HepG2 (cell line): Measurements from ENCODE around the gene PPM1E. TPM values are rescaled to one million over a fixed set of nuclear protein-coding genes. Genes with fewer than 3 reads are reported as not detected.

ENCODE experiments used
- EEA1 ChIP-seq: sonication (generic); formaldehyde crosslinking; IDR thresholded peaks from 2 replicates; pipeline ENCODE4 v1.5.1; 2020; ENCODE audit warnings: mild to moderate bottlenecking, missing genetic modification reagents, borderline replicate concordance
- ZBTB38 ChIP-seq: sonication (generic); formaldehyde crosslinking; IDR thresholded peaks from 2 replicates; pipeline ENCODE4 v1.5.1; 2020; ENCODE audit warnings: mild to moderate bottlenecking, missing genetic modification reagents
- polyA plus RNA-seq, 8 experiments: library from polyadenylated mRNA; depleted of rRNA in 3 of 8; stranded (reverse) in 7 of 8; unstranded in 1 of 8; fragments of >200 nt; fragmentation: Illumina TruSeq in 4 of 8; extraction: Trizol in 4 of 8; gene quantifications; 2 replicates each; pipeline versions ENCODE4 v1.2.1 to v1.2.3, GENCODE V29; 2011 to 2016; ENCODE audit warnings: low read depth in 4 of 8, missing spikeins in 1 of 8, mixed read lengths in 1 of 8; ENCODE audit not compliant: insufficient read depth in 1 of 8
- total RNA-seq, 5 experiments: library from RNA; depleted of rRNA; stranded (reverse); fragments of >200 nt; fragmentation: Illumina TruSeq; extraction: Trizol; gene quantifications; 2 replicates each; pipeline ENCODE4 v1.2.3, GENCODE V29; 2016; ENCODE audit warnings: low read depth in 1 of 5
- TF ChIP-seq, protein P1 (sequence below): sonication (generic); formaldehyde crosslinking; IDR thresholded peaks from 2 replicates; pipeline ENCODE4 v1.9.0; 2021; ENCODE audit warnings: mild to moderate bottlenecking, missing genetic modification reagents
- TF ChIP-seq, protein P2 (sequence below): sonication (generic); formaldehyde crosslinking; IDR thresholded peaks from 2 replicates; pipeline ENCODE4 v1.4.0; 2020; ENCODE audit warnings: missing genetic modification reagents
- TF ChIP-seq, protein P3 (sequence below): sonication (generic); formaldehyde crosslinking; conservative IDR thresholded peaks from 2 replicates; pipeline ENCODE4 v1.4.0; 2020; ENCODE audit warnings: missing genetic modification reagents

PPM1E gene
- total and polyA plus RNA-seq, 2 of the 13 experiments (the other 11 are each of a cell fraction or from before 2014, with no cell fraction given), result 0.15 TPM; not detected in 1

DNA sequence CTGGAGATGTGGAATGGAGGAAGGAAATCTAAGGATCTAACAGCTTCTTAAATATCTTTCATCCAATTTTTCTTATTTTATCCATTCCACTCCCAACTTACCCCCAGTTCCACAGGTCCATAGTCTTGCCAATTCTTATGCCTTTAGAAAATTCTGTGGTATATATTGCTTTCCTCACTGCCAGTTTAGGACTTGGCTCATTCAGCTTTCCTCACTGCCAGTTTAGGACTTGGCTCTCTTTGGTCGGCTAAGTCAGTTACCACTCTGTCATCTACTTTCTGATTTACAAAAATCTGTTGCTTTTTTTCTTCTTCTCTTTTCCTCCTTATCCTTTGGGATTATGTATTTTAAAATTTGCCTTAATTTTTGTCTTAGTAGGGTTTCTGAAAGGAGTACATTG is 128.5 kb downstream of the PPM1E start (continued):
- TF ChIP-seq, protein P1, sequence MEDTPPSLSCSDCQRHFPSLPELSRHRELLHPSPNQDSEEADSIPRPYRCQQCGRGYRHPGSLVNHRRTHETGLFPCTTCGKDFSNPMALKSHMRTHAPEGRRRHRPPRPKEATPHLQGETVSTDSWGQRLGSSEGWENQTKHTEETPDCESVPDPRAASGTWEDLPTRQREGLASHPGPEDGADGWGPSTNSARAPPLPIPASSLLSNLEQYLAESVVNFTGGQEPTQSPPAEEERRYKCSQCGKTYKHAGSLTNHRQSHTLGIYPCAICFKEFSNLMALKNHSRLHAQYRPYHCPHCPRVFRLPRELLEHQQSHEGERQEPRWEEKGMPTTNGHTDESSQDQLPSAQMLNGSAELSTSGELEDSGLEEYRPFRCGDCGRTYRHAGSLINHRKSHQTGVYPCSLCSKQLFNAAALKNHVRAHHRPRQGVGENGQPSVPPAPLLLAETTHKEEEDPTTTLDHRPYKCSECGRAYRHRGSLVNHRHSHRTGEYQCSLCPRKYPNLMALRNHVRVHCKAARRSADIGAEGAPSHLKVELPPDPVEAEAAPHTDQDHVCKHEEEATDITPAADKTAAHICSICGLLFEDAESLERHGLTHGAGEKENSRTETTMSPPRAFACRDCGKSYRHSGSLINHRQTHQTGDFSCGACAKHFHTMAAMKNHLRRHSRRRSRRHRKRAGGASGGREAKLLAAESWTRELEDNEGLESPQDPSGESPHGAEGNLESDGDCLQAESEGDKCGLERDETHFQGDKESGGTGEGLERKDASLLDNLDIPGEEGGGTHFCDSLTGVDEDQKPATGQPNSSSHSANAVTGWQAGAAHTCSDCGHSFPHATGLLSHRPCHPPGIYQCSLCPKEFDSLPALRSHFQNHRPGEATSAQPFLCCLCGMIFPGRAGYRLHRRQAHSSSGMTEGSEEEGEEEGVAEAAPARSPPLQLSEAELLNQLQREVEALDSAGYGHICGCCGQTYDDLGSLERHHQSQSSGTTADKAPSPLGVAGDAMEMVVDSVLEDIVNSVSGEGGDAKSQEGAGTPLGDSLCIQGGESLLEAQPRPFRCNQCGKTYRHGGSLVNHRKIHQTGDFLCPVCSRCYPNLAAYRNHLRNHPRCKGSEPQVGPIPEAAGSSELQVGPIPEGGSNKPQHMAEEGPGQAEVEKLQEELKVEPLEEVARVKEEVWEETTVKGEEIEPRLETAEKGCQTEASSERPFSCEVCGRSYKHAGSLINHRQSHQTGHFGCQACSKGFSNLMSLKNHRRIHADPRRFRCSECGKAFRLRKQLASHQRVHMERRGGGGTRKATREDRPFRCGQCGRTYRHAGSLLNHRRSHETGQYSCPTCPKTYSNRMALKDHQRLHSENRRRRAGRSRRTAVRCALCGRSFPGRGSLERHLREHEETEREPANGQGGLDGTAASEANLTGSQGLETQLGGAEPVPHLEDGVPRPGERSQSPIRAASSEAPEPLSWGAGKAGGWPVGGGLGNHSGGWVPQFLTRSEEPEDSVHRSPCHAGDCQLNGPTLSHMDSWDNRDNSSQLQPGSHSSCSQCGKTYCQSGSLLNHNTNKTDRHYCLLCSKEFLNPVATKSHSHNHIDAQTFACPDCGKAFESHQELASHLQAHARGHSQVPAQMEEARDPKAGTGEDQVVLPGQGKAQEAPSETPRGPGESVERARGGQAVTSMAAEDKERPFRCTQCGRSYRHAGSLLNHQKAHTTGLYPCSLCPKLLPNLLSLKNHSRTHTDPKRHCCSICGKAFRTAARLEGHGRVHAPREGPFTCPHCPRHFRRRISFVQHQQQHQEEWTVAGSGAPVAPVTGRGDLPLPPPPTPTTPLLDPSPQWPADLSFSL (CRISPR knock-in tag), result no peak
- TF ChIP-seq EEA1 (CRISPR knock-in tag) (no peak), ZBTB38 (CRISPR knock-in tag) (no peak)
- TF ChIP-seq, protein P2, sequence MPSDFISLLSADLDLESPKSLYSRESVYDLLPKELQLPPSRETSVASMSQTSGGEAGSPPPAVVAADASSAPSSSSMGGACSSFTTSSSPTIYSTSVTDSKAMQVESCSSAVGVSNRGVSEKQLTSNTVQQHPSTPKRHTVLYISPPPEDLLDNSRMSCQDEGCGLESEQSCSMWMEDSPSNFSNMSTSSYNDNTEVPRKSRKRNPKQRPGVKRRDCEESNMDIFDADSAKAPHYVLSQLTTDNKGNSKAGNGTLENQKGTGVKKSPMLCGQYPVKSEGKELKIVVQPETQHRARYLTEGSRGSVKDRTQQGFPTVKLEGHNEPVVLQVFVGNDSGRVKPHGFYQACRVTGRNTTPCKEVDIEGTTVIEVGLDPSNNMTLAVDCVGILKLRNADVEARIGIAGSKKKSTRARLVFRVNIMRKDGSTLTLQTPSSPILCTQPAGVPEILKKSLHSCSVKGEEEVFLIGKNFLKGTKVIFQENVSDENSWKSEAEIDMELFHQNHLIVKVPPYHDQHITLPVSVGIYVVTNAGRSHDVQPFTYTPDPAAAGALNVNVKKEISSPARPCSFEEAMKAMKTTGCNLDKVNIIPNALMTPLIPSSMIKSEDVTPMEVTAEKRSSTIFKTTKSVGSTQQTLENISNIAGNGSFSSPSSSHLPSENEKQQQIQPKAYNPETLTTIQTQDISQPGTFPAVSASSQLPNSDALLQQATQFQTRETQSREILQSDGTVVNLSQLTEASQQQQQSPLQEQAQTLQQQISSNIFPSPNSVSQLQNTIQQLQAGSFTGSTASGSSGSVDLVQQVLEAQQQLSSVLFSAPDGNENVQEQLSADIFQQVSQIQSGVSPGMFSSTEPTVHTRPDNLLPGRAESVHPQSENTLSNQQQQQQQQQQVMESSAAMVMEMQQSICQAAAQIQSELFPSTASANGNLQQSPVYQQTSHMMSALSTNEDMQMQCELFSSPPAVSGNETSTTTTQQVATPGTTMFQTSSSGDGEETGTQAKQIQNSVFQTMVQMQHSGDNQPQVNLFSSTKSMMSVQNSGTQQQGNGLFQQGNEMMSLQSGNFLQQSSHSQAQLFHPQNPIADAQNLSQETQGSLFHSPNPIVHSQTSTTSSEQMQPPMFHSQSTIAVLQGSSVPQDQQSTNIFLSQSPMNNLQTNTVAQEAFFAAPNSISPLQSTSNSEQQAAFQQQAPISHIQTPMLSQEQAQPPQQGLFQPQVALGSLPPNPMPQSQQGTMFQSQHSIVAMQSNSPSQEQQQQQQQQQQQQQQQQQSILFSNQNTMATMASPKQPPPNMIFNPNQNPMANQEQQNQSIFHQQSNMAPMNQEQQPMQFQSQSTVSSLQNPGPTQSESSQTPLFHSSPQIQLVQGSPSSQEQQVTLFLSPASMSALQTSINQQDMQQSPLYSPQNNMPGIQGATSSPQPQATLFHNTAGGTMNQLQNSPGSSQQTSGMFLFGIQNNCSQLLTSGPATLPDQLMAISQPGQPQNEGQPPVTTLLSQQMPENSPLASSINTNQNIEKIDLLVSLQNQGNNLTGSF (CRISPR knock-in tag), result no peak
- TF ChIP-seq, protein P3, sequence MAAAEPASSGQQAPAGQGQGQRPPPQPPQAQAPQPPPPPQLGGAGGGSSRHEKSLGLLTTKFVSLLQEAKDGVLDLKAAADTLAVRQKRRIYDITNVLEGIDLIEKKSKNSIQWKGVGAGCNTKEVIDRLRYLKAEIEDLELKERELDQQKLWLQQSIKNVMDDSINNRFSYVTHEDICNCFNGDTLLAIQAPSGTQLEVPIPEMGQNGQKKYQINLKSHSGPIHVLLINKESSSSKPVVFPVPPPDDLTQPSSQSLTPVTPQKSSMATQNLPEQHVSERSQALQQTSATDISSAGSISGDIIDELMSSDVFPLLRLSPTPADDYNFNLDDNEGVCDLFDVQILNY, result no peak
